Adrenal gland (tissue), 12 donors: Measurements from ENCODE around the gene ZSCAN18. TPM values are rescaled to one million over a fixed set of nuclear protein-coding genes. Genes with fewer than 3 reads are reported as not detected.

ENCODE experiments used
- DNase-seq, 7 donors: peaks; one replicate each; pipeline ENCODE4 v3.0.0-alpha.2; 2019 to 2020
- H3K27ac ChIP-seq, 5 donors: fragments of 200-600 bp; sonication (generic) in 4 of 5; 1 replicate in 3 of 5; 2 replicates in 2 of 5; pipeline versions ENCODE4 v1.5.1 to v1.8.0; 2016 to 2020; ENCODE audit warnings: mild to moderate bottlenecking in 1 of 5
- H3K27me3 ChIP-seq: fragments of 200-600 bp; 2 replicates; pipeline ENCODE4 v1.8.0; 2021
- H3K36me3 ChIP-seq, 2 donors: fragments of 200-600 bp; replicated peaks in 1 of 2; 1 replicate in 1 of 2; 2 replicates in 1 of 2; pipeline versions ENCODE4 v1.5.1 to v1.8.0; 2018 to 2022
- H3K4me1 ChIP-seq, 2 donors: fragments of 200-600 bp; replicated peaks in 1 of 2; 1 replicate in 1 of 2; 2 replicates in 1 of 2; pipeline versions ENCODE4 v1.5.1 to v1.8.0; 2018 to 2021
- H3K4me3 ChIP-seq, 4 donors: fragments of 200-600 bp; sonication (generic) in 3 of 4; one replicate each; pipeline ENCODE4 v1.5.1; 2016 to 2018
- H3K9me3 ChIP-seq, 3 donors: fragments of 200-600 bp; sonication (generic) in 1 of 3; replicated peaks in 1 of 3; 1 replicate in 2 of 3; 2 replicates in 1 of 3; pipeline versions ENCODE4 v1.5.1 to v1.8.0; 2016 to 2021
- CTCF ChIP-seq, 6 experiments: fragments of 450-650 bp in 4 of 6; fragments of 200-600 bp in 2 of 6; sonication (generic) in 1 of 6; IDR thresholded peaks; 1 replicate in 5 of 6; 2 replicates in 1 of 6; pipeline versions ENCODE4 v1.5.1 to v1.8.0; 2016 to 2021; ENCODE audit warnings: antibody characterized with exemption in 6 of 6, mild to moderate bottlenecking in 2 of 6, moderate library complexity in 1 of 6
- POLR2A ChIP-seq, 2 donors: fragments of 450-650 bp; IDR thresholded peaks; one replicate each; pipeline ENCODE4 v1.6.1; 2017; ENCODE audit warnings: antibody characterized with exemption in 2 of 2, mild to moderate bottlenecking in 2 of 2, moderate library complexity in 1 of 2
- WGBS, 4 donors: extraction: QIAGEN DNeasy Blood & Tissue Kit in 2 of 4; methylation state at CpG; one replicate each; pipeline versions ENCODE4 v1.1.5 to v1.1.7; 2013 to 2017; 5-methylcytosine and 5-hydroxymethylcytosine counted together
- intact Hi-C, 2 donors: fragments of 100-400 bp; cut with DNase I; formaldehyde crosslinking; loops; one replicate each; pipeline versions ENCODE4 v1.14.1 to v1.15.0; 2022 to 2023
- polyA plus RNA-seq, 3 donors: library from polyadenylated mRNA; stranded (reverse); fragments of 200-250 nt in 2 of 3; fragments of 350-450 nt in 1 of 3; fragmentation: Illumina TruSeq in 1 of 3; extraction: RNeasy Lipid Tissue Mini Kit (QIAGEN cat#74804) in 1 of 3; gene quantifications; one replicate each; pipeline ENCODE4 v1.2.3, GENCODE V29; 2013 to 2014
- total RNA-seq, 9 donors: library from RNA; depleted of rRNA in 4 of 9; stranded (reverse); fragments of >200 nt in 4 of 9; fragments of 120-200 nt in 1 of 9; fragmentation: NEBNext Ultra II Directional in 1 of 9; extraction: Animal tissue kit (Norgen Biotek cat#: 25700) in 1 of 9; gene quantifications; one replicate each; pipeline versions ENCODE4 v1.1.0 to v1.2.4, GENCODE V29; 2013 to 2023
- donor health status: healthy with polysubstance abuse.
- donor health status: Bipolar disorder and iron deficiency.
- donor health status: DM: yes; HTN: yes; CAD: no.
- donor health status: DM: no; HTN: no; CAD: no.
- donor health status: DM: no; HTN: no; CAD: no.
- donor health status: DM: yes; HTN: yes; CAD: no.

ZSCAN18 gene
- total and polyA plus RNA-seq, 12 donors, result 18.7 to 81.2 (median 62.2) TPM

GRCh38 chr19:58091251-58091995 is 6.6 kb downstream of the ZSCAN18 start:
- no peak overlapping the region for H3K4me3 ChIP-seq
- no peaks in the 10 kb centered on the region for H3K36me3 ChIP-seq
- TF ChIP-seq POLR2A (IDR thresholded peaks at IDR 0.05) (no peak), CTCF (IDR thresholded peaks at IDR 0.05) (no peak)
- no peaks in the 10 kb centered on the region for H3K27me3 ChIP-seq
- no peak overlapping the region for H3K27ac ChIP-seq
- no peak for DNase-seq
- intact Hi-C loops, result no loop called here
- H3K4me1 ChIP-seq, result no peaks in the 10 kb centered on the region
- whole genome bisulfite sequencing, 4 donors, result 85 to 92% (median 87%) methylated on average over 9 to 11 of the region's 11 CpGs
- peaks cover 0 to 5% (median 0%) of the 10 kb centered on the region in 3 donors for H3K9me3 ChIP-seq

- no peak for DNase-seq
- no peaks in the 10 kb centered on the region for H3K27me3 ChIP-seq
- H3K27ac ChIP-seq, result no peak overlapping the region
- no peak for TF ChIP-seq CTCF (IDR thresholded peaks at IDR 0.05)
- TF ChIP-seq POLR2A (IDR thresholded peaks at IDR 0.05), result no peak
- intact Hi-C loops, result no loop called here
- H3K9me3 ChIP-seq, result peaks cover 0 to 10% (median 0%) of the 10 kb centered on the region in 3 donors
- 83 to 97% (median 96%) methylated on average over 7 to 16 of the region's 16 CpGs for WGBS, 4 donors
- no peaks in the 10 kb centered on the region for H3K4me1 ChIP-seq
- no peak overlapping the region for H3K4me3 ChIP-seq
- H3K36me3 ChIP-seq, result peaks cover 0 to 12% of the 10 kb centered on the region in 2 donors
Observed at GRCh38 chr19:58089846-58090245, 8.2 kb downstream of the ZSCAN18 start.

- no peak overlapping the region for H3K4me3 ChIP-seq
- no peak overlapping the region for H3K27ac ChIP-seq
- H3K27me3 ChIP-seq, result no peaks in the 10 kb centered on the region
- TF ChIP-seq POLR2A (IDR thresholded peaks at IDR 0.05), result no peak
- TF ChIP-seq CTCF (IDR thresholded peaks at IDR 0.05), result no peak
- H3K36me3 ChIP-seq, result peaks cover 0 to 12% of the 10 kb centered on the region in 2 donors
- intact Hi-C loops, result no loop called here
- H3K9me3 ChIP-seq, result peaks cover 0 to 20% (median 0%) of the 10 kb centered on the region in 3 donors
- 95 to 98% (median 96%) methylated on average over 6 to 13 of the region's 13 CpGs for WGBS, 4 donors
- no peaks in the 10 kb centered on the region for H3K4me1 ChIP-seq
- DNase-seq, result no peak
Observed at GRCh38 chr19:58088521-58089052, 9.4 kb downstream of the ZSCAN18 start.

GRCh38 chr19:58086825-58087710 is 11.0 kb downstream of the ZSCAN18 start:
- H3K27me3 ChIP-seq, result no peaks in the 10 kb centered on the region
- no peak overlapping the region for H3K27ac ChIP-seq
- peaks cover 0 to 12% of the 10 kb centered on the region in 2 donors for H3K36me3 ChIP-seq
- no peak for DNase-seq
- no peaks in the 10 kb centered on the region for H3K4me1 ChIP-seq
- no peak for TF ChIP-seq CTCF (IDR thresholded peaks at IDR 0.05)
- no peak for TF ChIP-seq POLR2A (IDR thresholded peaks at IDR 0.05)
- WGBS, 4 donors, result 94 to 96% (median 95%) methylated on average over 12 to 23 of the region's 23 CpGs
- intact Hi-C loops, result no loop called here
- H3K9me3 ChIP-seq, result peaks cover 0 to 32% (median 0%) of the 10 kb centered on the region in 3 donors
- H3K4me3 ChIP-seq, result no peak overlapping the region
